Mesenchymal stem cell (in vitro differentiated cells and primary cell): ENCODE results near the gene VIPR2.

ENCODE experiments used
- DNase-seq: peaks from one replicate; pipeline ENCODE4 v3.0.0-alpha.2; 2013
- H2AFZ ChIP-seq: one replicate; pipeline ENCODE4 v1.6.1; 2013; ENCODE audit warnings: low read depth, mild to moderate bottlenecking, control low read depth, inconsistent platforms, low read length, moderate library complexity
- H2AK5ac ChIP-seq: 2 replicates; pipeline ENCODE4 v1.6.1; 2013; ENCODE audit warnings: low read length, moderate library complexity, mild to moderate bottlenecking, inconsistent platforms; ENCODE audit not compliant: severe bottlenecking
- H2BK120ac ChIP-seq: one replicate; pipeline ENCODE4 v1.6.1; 2013; ENCODE audit warnings: low read depth, mild to moderate bottlenecking, inconsistent platforms, low read length, moderate library complexity
- H2BK12ac ChIP-seq, 2 experiments: one replicate each; pipeline ENCODE4 v1.6.1; 2013; ENCODE audit warnings: inconsistent platforms in 2 of 2, low read length in 2 of 2, mild to moderate bottlenecking in 2 of 2, moderate library complexity in 2 of 2, control low read depth in 1 of 2
- H2BK15ac ChIP-seq: one replicate; pipeline ENCODE4 v1.6.1; 2013; ENCODE audit warnings: mild to moderate bottlenecking, low read depth, inconsistent platforms; ENCODE audit not compliant: poor library complexity, severe bottlenecking
- H2BK5ac ChIP-seq: 2 replicates; pipeline ENCODE4 v1.6.1; 2013; ENCODE audit warnings: low read depth, mild to moderate bottlenecking, low read length, control low read depth, inconsistent platforms; ENCODE audit not compliant: poor library complexity, severe bottlenecking
- H3K14ac ChIP-seq, 2 experiments: one replicate each; pipeline ENCODE4 v1.6.1; 2013; ENCODE audit warnings: inconsistent platforms in 2 of 2, low read length in 2 of 2, control low read depth in 1 of 2, mild to moderate bottlenecking in 1 of 2, moderate library complexity in 1 of 2
- H3K18ac ChIP-seq, 2 experiments: one replicate each; pipeline ENCODE4 v1.6.1; 2013; ENCODE audit warnings: inconsistent platforms in 2 of 2, low read length in 2 of 2, control low read depth in 1 of 2, low read depth in 1 of 2, mild to moderate bottlenecking in 1 of 2
- H3K23ac ChIP-seq, 2 experiments: one replicate each; pipeline ENCODE4 v1.6.1; 2013; ENCODE audit warnings: inconsistent platforms in 2 of 2, low read length in 2 of 2, mild to moderate bottlenecking in 2 of 2, moderate library complexity in 2 of 2, control low read depth in 1 of 2
- H3K27ac ChIP-seq: 2 replicates; pipeline ENCODE4 v1.5.1; 2013; ENCODE audit warnings: mild to moderate bottlenecking, moderate library complexity, low read length, control low read depth, inconsistent platforms; ENCODE audit not compliant: poor library complexity, severe bottlenecking
- H3K27me3 ChIP-seq, 2 experiments: 2 replicates each; pipeline versions ENCODE4 v1.6.1 to v1.7.0; 2013; ENCODE audit warnings: low read length in 2 of 2, mild to moderate bottlenecking in 2 of 2, moderate library complexity in 2 of 2, control low read depth in 1 of 2, inconsistent platforms in 1 of 2; ENCODE audit not compliant: control insufficient read depth in 1 of 2, insufficient read depth in 1 of 2
- H3K36me3 ChIP-seq, 2 experiments: 2 replicates each; pipeline versions ENCODE4 v1.6.1 to v1.7.0; 2013; ENCODE audit warnings: low read length in 2 of 2, control low read depth in 1 of 2, inconsistent platforms in 1 of 2, low read depth in 1 of 2, mild to moderate bottlenecking in 1 of 2; ENCODE audit not compliant: insufficient read depth in 2 of 2, control insufficient read depth in 1 of 2
- H3K4ac ChIP-seq, 2 experiments: one replicate each; pipeline ENCODE4 v1.6.1; 2013; ENCODE audit warnings: inconsistent platforms in 2 of 2, low read length in 2 of 2, mild to moderate bottlenecking in 2 of 2, moderate library complexity in 2 of 2, control low read depth in 1 of 2, low read depth in 1 of 2
- H3K4me1 ChIP-seq: 2 replicates; pipeline ENCODE4 v1.6.1; 2013; ENCODE audit warnings: low read depth, low read length, control low read depth; ENCODE audit not compliant: control insufficient read depth, insufficient read depth
- H3K4me2 ChIP-seq: 2 replicates; pipeline ENCODE4 v1.6.1; 2013; ENCODE audit warnings: low read length, mild to moderate bottlenecking, inconsistent platforms; ENCODE audit not compliant: poor library complexity, severe bottlenecking
- H3K4me3 ChIP-seq, 2 experiments: 2 replicates each; pipeline versions ENCODE4 v1.5.1 to v1.7.0; 2013; ENCODE audit warnings: low read length in 2 of 2, mild to moderate bottlenecking in 2 of 2, control low read depth in 1 of 2, low read depth in 1 of 2; ENCODE audit not compliant: insufficient read depth in 1 of 2
- H3K79me1 ChIP-seq: replicated peaks from 2 replicates; pipeline ENCODE4 v1.6.1; 2013; ENCODE audit warnings: mild to moderate bottlenecking, control low read depth, low read length, inconsistent platforms; ENCODE audit not compliant: poor library complexity, severe bottlenecking
- H3K9ac ChIP-seq: 2 replicates; pipeline ENCODE4 v1.7.0; 2013; ENCODE audit warnings: mild to moderate bottlenecking, low read length, moderate library complexity
- H3K9me3 ChIP-seq: 2 replicates; pipeline ENCODE4 v1.7.0; 2013; ENCODE audit warnings: mild to moderate bottlenecking, low read length; ENCODE audit not compliant: control insufficient read depth
- H4K8ac ChIP-seq: one replicate; pipeline ENCODE4 v1.6.1; 2013; ENCODE audit warnings: inconsistent platforms, mild to moderate bottlenecking, low read length, moderate library complexity
- H4K91ac ChIP-seq: one replicate; pipeline ENCODE4 v1.6.1; 2013; ENCODE audit warnings: mild to moderate bottlenecking, low read length, inconsistent platforms
- WGBS: methylation state at CpG from one replicate; pipeline ENCODE4 v1.1.7; 2013; ENCODE audit warnings: mixed read lengths; 5-methylcytosine and 5-hydroxymethylcytosine counted together

VIPR2 gene

DNA sequence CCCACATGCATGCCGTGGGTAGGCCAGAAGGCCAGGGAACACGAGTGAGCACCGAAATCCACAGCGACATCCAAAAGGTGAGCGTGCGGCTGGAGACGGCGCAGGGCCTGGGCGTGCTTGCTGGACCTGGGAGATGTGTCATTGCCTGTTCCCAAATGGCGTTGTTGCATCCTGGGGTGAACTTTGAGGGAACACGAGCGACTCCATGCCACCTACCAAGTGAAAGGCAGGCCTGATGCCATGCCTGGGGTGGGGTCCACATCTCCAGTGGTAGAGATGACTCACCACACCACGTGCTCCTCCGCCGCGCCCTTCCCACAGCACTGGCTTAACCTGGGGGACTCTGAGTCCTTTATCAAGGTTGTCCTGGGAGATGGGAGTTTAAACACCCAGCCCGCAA lies 24.7 kb upstream of the VIPR2 start:
- H2BK120ac ChIP-seq = no peak overlapping the region

DNA sequence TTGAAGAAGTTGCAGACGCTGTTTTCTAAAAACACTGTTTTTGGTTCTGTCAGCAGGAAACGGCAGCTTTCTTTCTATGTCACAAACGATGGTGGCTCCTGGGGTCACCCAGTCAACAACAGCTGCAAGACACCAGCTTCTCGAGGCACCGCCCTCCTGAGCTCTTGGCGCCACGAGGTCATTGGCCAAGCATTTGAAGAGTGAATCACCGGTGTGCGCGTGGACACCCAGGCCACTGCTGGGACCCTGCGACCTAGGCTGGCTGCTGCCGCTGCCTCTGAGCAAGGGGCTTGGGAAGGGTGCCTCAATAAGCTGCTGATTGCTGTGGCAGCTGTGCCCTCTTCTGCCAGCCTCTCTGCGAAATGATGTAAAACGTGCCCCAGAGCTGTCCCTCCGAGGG lies 22.5 kb upstream of the VIPR2 start:
- Histone ChIP-seq H3K18ac (no peak overlapping the region), H2AK5ac (no peak overlapping the region), H3K14ac (no peak overlapping the region), H3K4ac (no peak overlapping the region), H2BK15ac (no peak overlapping the region), H4K8ac (no peak overlapping the region), H3K27me3 (no peaks in the 10 kb centered on the region), H2BK5ac (no peak overlapping the region), H3K9ac (no peak overlapping the region), H3K23ac (no peak overlapping the region), H3K9me3 (no peaks in the 10 kb centered on the region), H2BK120ac (no peak overlapping the region), H3K79me1 (no peaks in the 10 kb centered on the region), H3K27ac (no peak overlapping the region), H2AFZ (no peak overlapping the region), H2BK12ac (no peak overlapping the region), H3K36me3 (no peaks in the 10 kb centered on the region), H3K4me1 (no peaks in the 10 kb centered on the region), H3K4me2 (no peak overlapping the region), H4K91ac (no peak overlapping the region), H3K4me3 (no peak overlapping the region)
- WGBS = 89% methylated on average over 13 of the region's 15 CpGs
- DNase-seq = no peak

More for the DNA sequence above, 24.7 kb upstream of the VIPR2 start:
- H3K4me1 ChIP-seq = no peaks in the 10 kb centered on the region
- H2BK12ac ChIP-seq = no peak overlapping the region
- H4K91ac ChIP-seq = no peak overlapping the region
- H3K18ac ChIP-seq = no peak overlapping the region
- no peak overlapping the region for H2BK5ac ChIP-seq
- H3K4me2 ChIP-seq = no peak overlapping the region
- DNase-seq = no peak
- no peak overlapping the region for H2BK15ac ChIP-seq
- H3K36me3 ChIP-seq = no peaks in the 10 kb centered on the region
- no peak overlapping the region for H2AFZ ChIP-seq
- no peak overlapping the region for H3K9ac ChIP-seq
- no peak overlapping the region for H3K27ac ChIP-seq
- H3K9me3 ChIP-seq = peaks cover 17% of the 10 kb centered on the region
- H2AK5ac ChIP-seq = no peak overlapping the region
- H3K14ac ChIP-seq = no peak overlapping the region
- H3K4me3 ChIP-seq = no peak overlapping the region
- no peak overlapping the region for H3K4ac ChIP-seq
- no peak overlapping the region for H4K8ac ChIP-seq
- no peaks in the 10 kb centered on the region for H3K27me3 ChIP-seq
- H3K79me1 ChIP-seq = no peaks in the 10 kb centered on the region
- WGBS = 83% methylated on average over 17 of the region's 17 CpGs
- no peak overlapping the region for H3K23ac ChIP-seq

DNA sequence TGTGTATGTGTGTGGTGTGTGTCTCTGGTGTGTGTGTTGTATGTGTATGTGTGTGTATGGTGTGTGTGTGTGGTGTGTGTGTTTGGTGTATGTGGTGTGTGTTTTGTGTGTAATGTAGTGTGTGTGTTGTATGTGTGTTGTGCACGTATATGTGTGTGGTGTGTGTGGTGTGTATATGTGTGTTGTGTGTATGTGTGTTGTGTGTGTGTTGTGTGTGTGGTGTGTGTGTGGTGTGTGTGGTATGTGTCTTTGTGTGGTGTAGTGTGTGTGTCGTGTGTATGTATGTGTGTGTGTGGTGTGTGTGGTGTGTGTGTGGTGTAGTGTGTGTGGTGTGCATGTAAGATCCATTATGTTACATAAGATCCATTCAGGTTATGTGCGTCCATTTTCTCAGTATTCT lies 21.9 kb upstream of the VIPR2 start:
- Histone ChIP-seq H2BK5ac (no peak overlapping the region), H4K8ac (no peak overlapping the region), H3K36me3 (no peaks in the 10 kb centered on the region), H3K18ac (no peak overlapping the region), H2AK5ac (no peak overlapping the region), H3K4ac (no peak overlapping the region), H3K27me3 (no peaks in the 10 kb centered on the region), H2BK15ac (no peak overlapping the region), H3K23ac (no peak overlapping the region), H3K4me3 (no peak overlapping the region), H3K14ac (no peak overlapping the region), H2AFZ (no peak overlapping the region), H3K9ac (no peak overlapping the region), H3K9me3 (no peaks in the 10 kb centered on the region), H2BK12ac (no peak overlapping the region), H3K79me1 (no peaks in the 10 kb centered on the region), H2BK120ac (no peak overlapping the region), H4K91ac (no peak overlapping the region), H3K27ac (no peak overlapping the region), H3K4me2 (no peak overlapping the region), H3K4me1 (no peaks in the 10 kb centered on the region)
- WGBS = 61% methylated on average over 3 of the region's 3 CpGs
- DNase-seq = no peak

DNA sequence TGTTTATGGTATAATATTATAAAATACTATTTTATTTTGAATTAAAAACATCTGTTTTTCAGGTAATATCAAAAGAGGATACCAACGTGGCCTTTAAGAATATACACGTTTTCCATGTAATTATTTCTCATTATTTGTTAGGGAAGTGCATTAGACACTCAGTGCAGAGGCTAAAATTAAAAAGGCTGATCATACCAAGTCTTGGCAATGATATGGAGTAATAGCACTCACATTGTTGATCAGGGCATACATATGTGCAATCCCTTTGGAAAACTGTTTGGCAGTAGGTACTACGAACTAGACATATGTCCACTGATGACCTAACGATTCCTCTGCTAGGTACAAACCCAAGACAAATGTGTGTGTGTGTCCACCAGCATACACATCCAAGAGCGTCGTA lies 20.7 kb upstream of the VIPR2 start:
- Histone ChIP-seq H3K14ac (no peak overlapping the region), H3K4me2 (no peak overlapping the region), H2BK15ac (no peak overlapping the region), H3K9ac (no peak overlapping the region), H2AFZ (no peak overlapping the region), H2BK12ac (no peak overlapping the region), H2BK5ac (no peak overlapping the region), H2BK120ac (no peak overlapping the region), H3K36me3 (no peaks in the 10 kb centered on the region), H3K4me1 (no peaks in the 10 kb centered on the region), H3K4me3 (no peak overlapping the region), H3K27ac (no peak overlapping the region), H3K18ac (no peak overlapping the region), H2AK5ac (no peak overlapping the region), H4K91ac (no peak overlapping the region), H3K4ac (no peak overlapping the region), H3K27me3 (no peaks in the 10 kb centered on the region), H4K8ac (no peak overlapping the region), H3K79me1 (no peaks in the 10 kb centered on the region), H3K23ac (no peak overlapping the region), H3K9me3 (no peaks in the 10 kb centered on the region)
- DNase-seq = no peak
- 91% methylated on average over 5 of the region's 6 CpGs for WGBS
